ENCODE data around the gene ZNF212.
"Not testable (repeated sequence)": the region's sequence is repeated elsewhere in the genome, so short reads cannot be mapped to it uniquely, and the experiment has no call there.

DNA sequence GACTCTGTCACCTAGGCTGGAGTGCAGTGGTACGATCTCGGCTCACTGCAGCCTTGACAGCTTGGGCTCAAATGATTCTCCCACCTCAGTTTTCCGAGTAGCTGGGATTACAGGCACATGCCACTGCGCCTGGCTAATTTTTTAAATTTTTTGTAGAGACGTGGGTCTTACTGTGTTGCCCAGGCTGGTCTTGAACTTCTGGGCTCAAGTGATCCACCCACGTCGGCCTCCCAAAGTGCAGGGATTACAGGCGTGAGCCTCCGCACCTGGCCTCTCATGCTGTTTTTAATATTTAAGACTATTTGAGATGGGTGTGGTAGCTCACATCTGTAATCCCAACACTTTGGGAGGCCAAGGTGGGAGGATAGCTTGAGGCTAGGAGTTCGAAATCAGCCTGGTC is 12.1 kb downstream of the ZNF212 start:
- TF ChIP-seq CTCF (conservative IDR thresholded peaks at IDR 0.05; ENCODE audit: low read depth, low read length); EZH2 (IDR thresholded peaks at IDR 0.05; ENCODE audit: low read length, unreplicated experiment): not testable (repeated sequence)

Data from PC-3 (cell line).